Naive thymus-derived CD4-positive, alpha-beta T cell (primary cell): ENCODE results near the gene AGAP1. TPM values are rescaled to one million over a fixed set of nuclear protein-coding genes. Genes with fewer than 3 reads are reported as not detected.

Source experiments
- ATAC-seq: fragments of 150-1000 bp; cut with Tn5 transposase; 2 replicates; pipeline ENCODE4 v1.10.0; 2021; ENCODE audit warnings: mild to moderate bottlenecking, moderate library complexity
- CTCF ChIA-PET: fragments of 350-600 bp; sonication (Branson Sonifier 250); formaldehyde crosslinking; loops from one replicate; lab custom pipeline; 2021; ENCODE audit warnings: antibody characterized with exemption; lab: Charles Lee
- POLR2A ChIA-PET: fragments of 350-600 bp; sonication (Branson Sonifier 250); formaldehyde crosslinking; loops from one replicate; lab custom pipeline; 2021; ENCODE audit warnings: antibody characterized with exemption, inconsistent platforms; lab: Charles Lee
- DNase-seq, 9 donors: peaks; one replicate each; pipeline versions ENCODE4 v3.0.0 to v3.0.0-alpha.2; 2020 to 2022; ENCODE audit warnings: mixed read lengths in 1 of 9
- H3K27ac ChIP-seq: one replicate; pipeline ENCODE4 v1.7.0; 2013; ENCODE audit warnings: mild to moderate bottlenecking, low read depth, low read length, moderate library complexity
- H3K27me3 ChIP-seq, 2 donors: one replicate each; pipeline ENCODE4 v1.7.0; 2013; ENCODE audit warnings: low read length in 2 of 2, mild to moderate bottlenecking in 2 of 2, moderate library complexity in 2 of 2; ENCODE audit not compliant: control insufficient read depth in 2 of 2, insufficient read depth in 2 of 2
- H3K36me3 ChIP-seq, 3 experiments: 1 replicate in 2 of 3; 2 replicates in 1 of 3; pipeline ENCODE4 v1.7.0; 2013; ENCODE audit warnings: low read length in 3 of 3, mild to moderate bottlenecking in 3 of 3, moderate library complexity in 1 of 3; ENCODE audit not compliant: insufficient read depth in 3 of 3, control insufficient read depth in 2 of 3
- H3K4me1 ChIP-seq, 2 donors: one replicate each; pipeline ENCODE4 v1.7.0; 2013; ENCODE audit warnings: low read length in 2 of 2, mild to moderate bottlenecking in 2 of 2, moderate library complexity in 1 of 2; ENCODE audit not compliant: control insufficient read depth in 2 of 2, insufficient read depth in 2 of 2
- H3K4me3 ChIP-seq: 2 replicates; pipeline ENCODE4 v1.7.0; 2013; ENCODE audit warnings: mild to moderate bottlenecking, low read length
- H3K9me3 ChIP-seq, 3 experiments: 1 replicate in 2 of 3; 2 replicates in 1 of 3; pipeline ENCODE4 v1.7.0; 2013; ENCODE audit warnings: low read length in 3 of 3; ENCODE audit not compliant: control insufficient read depth in 2 of 3
- H3K27ac Mint-ChIP-seq, 9 donors: one replicate each; pipeline ENCODE4 v1.8.0; 2020 to 2022; ENCODE audit warnings: mixed read lengths in 9 of 9, mild to moderate bottlenecking in 8 of 9, moderate library complexity in 5 of 9, inconsistent platforms in 2 of 9
- H3K27me3 Mint-ChIP-seq, 5 donors: one replicate each; pipeline ENCODE4 v1.8.0; 2021 to 2022; ENCODE audit warnings: mixed read lengths in 5 of 5, mild to moderate bottlenecking in 1 of 5
- H3K36me3 Mint-ChIP-seq, 5 donors: one replicate each; pipeline ENCODE4 v1.8.0; 2020 to 2022; ENCODE audit warnings: mixed read lengths in 5 of 5, mild to moderate bottlenecking in 3 of 5, inconsistent platforms in 1 of 5
- H3K4me1 Mint-ChIP-seq, 7 donors: one replicate each; pipeline ENCODE4 v1.8.0; 2020 to 2022; ENCODE audit warnings: mixed read lengths in 7 of 7, mild to moderate bottlenecking in 3 of 7, inconsistent platforms in 1 of 7
- H3K4me3 Mint-ChIP-seq, 10 donors: one replicate each; pipeline ENCODE4 v1.8.0; 2020 to 2022; ENCODE audit warnings: mild to moderate bottlenecking in 10 of 10, mixed read lengths in 10 of 10, moderate library complexity in 6 of 10, inconsistent platforms in 2 of 10
- H3K9me3 Mint-ChIP-seq, 11 donors: one replicate each; pipeline ENCODE4 v1.8.0; 2020 to 2022; ENCODE audit warnings: mixed read lengths in 11 of 11, mild to moderate bottlenecking in 4 of 11, inconsistent platforms in 1 of 11, moderate library complexity in 1 of 11
- intact Hi-C, 2 donors: fragments of 100-400 bp; cut with micrococcal nuclease; formaldehyde crosslinking; loops; one replicate each; pipeline ENCODE4 v1.15.1; 2023
- polyA plus RNA-seq, 2 donors: library from polyadenylated mRNA; unstranded; fragments of 300-500 nt; fragmentation: Illumina TruSeq; gene quantifications; one replicate each; pipeline ENCODE4 v1.2.3, GENCODE V29; 2021
- total RNA-seq, 6 experiments: library from RNA in 5 of 6; stranded (reverse) in 5 of 6; gene quantifications; 1 replicate in 5 of 6; 2 replicates in 1 of 6; pipeline ENCODE4 v1.2.3 and lab custom pipeline; 2021 to 2026

Gene AGAP1
- total and polyA plus RNA-seq, 7 experiments from 2014 or later: 0.35 to 9.6 (median 0.85) TPM; not detected in 2

- Mint-ChIP-seq H3K36me3 (no peaks in the 10 kb centered on the region), H3K4me1 (peaks cover 0 to 10% (median 0%) of the 10 kb centered on the region in 7 donors), H3K27ac (no peak overlapping the region), H3K9me3 (peaks cover 0 to 4% (median 0%) of the 10 kb centered on the region in 11 donors), H3K27me3 (peaks cover 50 to 93% (median 73%) of the 10 kb centered on the region in 5 donors), H3K4me3 (no peak overlapping the region)
- H3K9me3 ChIP-seq: no peaks in the 10 kb centered on the region
- no peak for DNase-seq
- no peak for ATAC-seq
- H3K27ac ChIP-seq: no peak overlapping the region
- H3K36me3 ChIP-seq: no peaks in the 10 kb centered on the region
- no peak overlapping the region for H3K4me3 ChIP-seq
- no peaks in the 10 kb centered on the region for H3K4me1 ChIP-seq
- intact Hi-C loops: no loop called here
- peaks cover 0 to 3% of the 10 kb centered on the region in 2 donors for H3K27me3 ChIP-seq
- CTCF ChIA-PET: no interaction called here
- POLR2A ChIA-PET: no interaction called here
Observed at GRCh38 chr2:235661952-235662351, 168.1 kb downstream of the AGAP1 start.

GRCh38 chr2:235663875-235664274, 170.0 kb downstream of the AGAP1 start:
- Histone ChIP-seq H3K4me3 (no peak overlapping the region), H3K9me3 (no peaks in the 10 kb centered on the region), H3K27ac (no peak overlapping the region), H3K36me3 (no peaks in the 10 kb centered on the region), H3K27me3 (peaks cover 0 to 6% of the 10 kb centered on the region in 2 donors), H3K4me1 (no peaks in the 10 kb centered on the region)
- Mint-ChIP-seq H3K27ac (no peak overlapping the region), H3K4me1 (peaks cover 0 to 16% (median 6%) of the 10 kb centered on the region in 7 donors), H3K4me3 (no peak overlapping the region), H3K36me3 (no peaks in the 10 kb centered on the region), H3K27me3 (peaks cover 51 to 93% (median 77%) of the 10 kb centered on the region in 5 donors), H3K9me3 (peaks cover 0 to 4% (median 0%) of the 10 kb centered on the region in 11 donors)
- POLR2A ChIA-PET: no interaction called here
- intact Hi-C loops: no loop called here
- no peak for DNase-seq
- ATAC-seq: no peak
- CTCF ChIA-PET: no interaction called here

GRCh38 chr2:235665661-235666212, 171.9 kb downstream of the AGAP1 start:
- Histone ChIP-seq H3K27ac (no peak overlapping the region), H3K4me3 (no peak overlapping the region), H3K9me3 (no peaks in the 10 kb centered on the region), H3K27me3 (peaks cover 0 to 7% of the 10 kb centered on the region in 2 donors), H3K36me3 (no peaks in the 10 kb centered on the region), H3K4me1 (peaks cover 0 to 2% of the 10 kb centered on the region in 2 donors)
- H3K27me3 Mint-ChIP-seq: peaks cover 45 to 77% (median 63%) of the 10 kb centered on the region in 5 donors
- intact Hi-C loops: no loop called here
- no peaks in the 10 kb centered on the region for H3K36me3 Mint-ChIP-seq
- H3K27ac Mint-ChIP-seq: no peak overlapping the region
- no peak for DNase-seq
- ChIA-PET CTCF (no interaction called here), POLR2A (no interaction called here)
- H3K9me3 Mint-ChIP-seq: peaks cover 0 to 4% (median 0%) of the 10 kb centered on the region in 11 donors
- peak overlapping the region in 1 of 10 donors; percentile 57 for H3K4me3 Mint-ChIP-seq
- peaks cover 0 to 19% (median 9%) of the 10 kb centered on the region in 7 donors for H3K4me1 Mint-ChIP-seq
- ATAC-seq: no peak

- Histone ChIP-seq H3K36me3 (no peaks in the 10 kb centered on the region), H3K4me1 (peaks cover 0 to 2% of the 10 kb centered on the region in 2 donors), H3K4me3 (no peak overlapping the region), H3K27me3 (peaks cover 0 to 7% of the 10 kb centered on the region in 2 donors), H3K27ac (no peak overlapping the region), H3K9me3 (no peaks in the 10 kb centered on the region)
- DNase-seq: no peak
- ChIA-PET CTCF (no interaction called here), POLR2A (no interaction called here)
- Mint-ChIP-seq H3K4me3 (peak overlapping the region in 1 of 10 donors; percentile 57), H3K36me3 (no peaks in the 10 kb centered on the region), H3K27me3 (peaks cover 41 to 72% (median 58%) of the 10 kb centered on the region in 5 donors), H3K4me1 (peaks cover 0 to 19% (median 9%) of the 10 kb centered on the region in 7 donors), H3K27ac (no peak overlapping the region), H3K9me3 (peaks cover 0 to 2% (median 0%) of the 10 kb centered on the region in 11 donors)
- intact Hi-C loops: no loop called here
- peak; percentile 41 for ATAC-seq
Observed at GRCh38 chr2:235666213-235666781, 172.5 kb downstream of the AGAP1 start.

- H3K27me3 Mint-ChIP-seq: peaks cover 55 to 66% (median 64%) of the 10 kb centered on the region in 5 donors
- ATAC-seq: no peak
- H3K4me1 ChIP-seq: peaks cover 0 to 2% of the 10 kb centered on the region in 2 donors
- no peak overlapping the region for H3K4me3 ChIP-seq
- POLR2A ChIA-PET: no interaction called here
- H3K9me3 Mint-ChIP-seq: no peaks in the 10 kb centered on the region
- H3K27me3 ChIP-seq: peaks cover 0 to 5% of the 10 kb centered on the region in 2 donors
- CTCF ChIA-PET: no interaction called here
- H3K9me3 ChIP-seq: no peaks in the 10 kb centered on the region
- H3K27ac Mint-ChIP-seq: no peak overlapping the region
- no peaks in the 10 kb centered on the region for H3K36me3 Mint-ChIP-seq
- intact Hi-C loops: no loop called here
- peak overlapping the region in 7 of 10 donors; percentile 1 to 57 (median 40) for H3K4me3 Mint-ChIP-seq
- no peaks in the 10 kb centered on the region for H3K36me3 ChIP-seq
- DNase-seq: no peak
- peaks cover 0 to 26% (median 10%) of the 10 kb centered on the region in 7 donors for H3K4me1 Mint-ChIP-seq
- no peak overlapping the region for H3K27ac ChIP-seq
Observed at GRCh38 chr2:235668782-235669181, 174.9 kb downstream of the AGAP1 start.

GRCh38 chr2:235669269-235669831, 175.5 kb downstream of the AGAP1 start:
- Histone ChIP-seq H3K9me3 (no peaks in the 10 kb centered on the region), H3K27me3 (peaks cover 0 to 4% of the 10 kb centered on the region in 2 donors), H3K4me1 (peaks cover 0 to 2% of the 10 kb centered on the region in 2 donors), H3K4me3 (no peak overlapping the region), H3K27ac (no peak overlapping the region), H3K36me3 (no peaks in the 10 kb centered on the region)
- Mint-ChIP-seq H3K4me1 (peaks cover 0 to 26% (median 10%) of the 10 kb centered on the region in 7 donors), H3K4me3 (peak overlapping the region in 6 of 10 donors; percentile 17 to 57 (median 46)), H3K27me3 (peaks cover 58 to 70% (median 67%) of the 10 kb centered on the region in 5 donors), H3K36me3 (no peaks in the 10 kb centered on the region), H3K27ac (no peak overlapping the region), H3K9me3 (no peaks in the 10 kb centered on the region)
- ATAC-seq (peak; percentile 74), DNase-seq (peak in 2 of 9 donors; percentile 13 to 23)
- POLR2A ChIA-PET: no interaction called here
- CTCF ChIA-PET: no interaction called here
- intact Hi-C loops: no loop called here
